Measurements from ENCODE around the gene TCTA.

The TCTA gene

DNA sequence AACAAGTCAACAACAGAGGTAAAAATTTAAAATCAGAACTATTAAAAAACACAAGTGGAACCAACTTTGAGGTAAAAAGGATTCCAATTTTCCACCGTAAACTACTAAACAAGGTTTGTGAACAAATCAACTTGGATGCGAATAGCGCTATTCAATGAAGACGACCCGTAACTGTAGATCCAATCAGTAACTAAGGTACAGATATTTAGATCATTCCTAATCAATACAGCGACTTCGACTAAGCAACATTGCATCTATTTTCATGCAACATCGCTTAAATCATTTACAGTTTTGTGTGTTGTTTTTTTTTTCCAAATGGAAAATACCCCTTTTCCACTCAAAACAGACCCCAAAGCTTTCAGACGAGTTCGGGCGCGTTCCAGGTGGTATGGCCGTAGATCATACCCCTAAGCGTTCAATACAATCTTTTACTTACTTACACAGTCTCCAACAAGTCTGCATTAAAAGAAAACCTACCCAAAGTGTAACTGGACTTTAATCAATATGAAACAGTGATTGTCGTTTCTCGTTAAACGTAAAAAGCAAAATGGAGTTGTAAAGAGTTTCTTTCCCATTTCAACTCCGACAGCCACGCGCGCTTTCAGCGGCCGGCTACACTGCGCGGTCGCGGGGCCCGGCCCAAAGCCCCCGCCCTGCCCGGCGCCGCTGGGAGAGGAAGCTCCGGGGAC, 1.2 kb upstream of the TCTA start:
- no peak for DNase-seq

DNA sequence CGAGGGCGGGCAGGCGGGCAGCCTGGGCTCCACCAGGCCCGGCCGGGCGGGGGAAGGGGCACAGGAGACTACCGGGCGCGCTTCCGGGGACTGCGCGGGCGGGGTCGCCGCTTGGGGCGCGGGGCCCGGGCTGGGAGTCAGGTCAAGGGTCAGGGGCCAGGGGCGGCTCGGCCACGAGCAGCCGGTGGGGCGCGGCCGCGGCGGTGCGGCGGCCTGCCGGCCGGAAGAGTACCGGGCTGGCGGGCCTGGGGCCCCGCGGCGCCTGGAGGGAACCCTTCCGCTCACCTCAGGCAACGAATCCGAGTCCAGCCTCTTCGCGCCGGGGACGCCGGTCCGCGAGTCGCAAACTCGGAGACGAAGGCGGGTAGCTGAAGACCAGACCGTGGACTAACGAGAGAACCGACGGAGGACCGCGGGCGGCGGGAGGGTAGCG, 672 bp upstream of the TCTA start:
- no peak for DNase-seq

DNA sequence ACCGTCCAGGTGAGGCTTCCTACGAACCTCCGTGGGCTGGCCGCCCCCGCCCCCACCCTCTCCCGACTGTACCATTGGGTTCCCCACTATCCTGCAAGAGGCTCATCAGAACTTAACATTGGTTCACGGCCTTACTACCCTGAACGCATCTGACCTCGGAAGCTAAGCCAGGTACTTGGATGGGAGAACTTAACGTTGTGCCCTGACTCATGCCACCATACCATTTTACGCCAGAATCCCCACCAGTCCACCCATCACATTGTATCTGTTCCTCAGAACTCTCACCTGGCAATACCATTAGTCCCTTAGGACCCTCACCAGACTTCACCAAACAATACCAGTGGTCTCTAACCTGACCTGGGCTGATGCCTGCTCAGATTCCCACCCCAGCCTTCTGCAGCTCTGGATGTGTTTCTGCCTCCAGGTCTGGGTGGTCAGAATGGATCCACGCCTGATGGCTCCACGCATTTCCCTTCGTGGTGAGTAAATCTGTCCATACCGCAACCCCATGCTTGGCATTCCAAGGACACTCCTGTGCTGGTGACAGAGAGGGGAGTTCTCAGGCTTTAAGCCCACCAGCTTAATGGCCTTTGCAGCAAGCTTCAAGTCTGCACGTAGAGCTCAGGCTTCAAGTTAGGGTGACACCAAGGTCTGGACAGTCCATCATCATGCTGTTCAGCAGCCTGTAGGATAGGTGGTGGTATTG, 562 bp downstream of the TCTA start:
- DNase-seq: no peak

DNA sequence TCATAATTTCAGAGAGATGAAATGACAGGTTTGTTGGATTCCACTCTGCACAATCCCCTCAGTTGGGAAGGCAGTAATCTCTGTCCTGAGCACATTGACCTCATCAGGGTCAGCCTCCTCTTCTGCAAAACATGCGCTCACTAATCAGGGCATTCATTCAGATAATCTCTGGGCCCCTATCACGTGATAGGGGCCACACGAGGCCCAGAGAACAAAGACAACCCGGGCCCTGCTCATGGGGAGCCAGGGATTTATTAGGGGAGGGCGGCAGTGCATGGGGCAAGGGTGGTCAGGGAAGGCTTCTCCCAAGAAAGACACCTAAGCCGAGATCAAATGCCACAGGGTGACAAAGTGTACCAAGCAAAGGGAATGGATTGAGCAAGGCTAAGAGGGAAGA, 1.1 kb downstream of the TCTA start:
- DNase-seq: no peak

DNA sequence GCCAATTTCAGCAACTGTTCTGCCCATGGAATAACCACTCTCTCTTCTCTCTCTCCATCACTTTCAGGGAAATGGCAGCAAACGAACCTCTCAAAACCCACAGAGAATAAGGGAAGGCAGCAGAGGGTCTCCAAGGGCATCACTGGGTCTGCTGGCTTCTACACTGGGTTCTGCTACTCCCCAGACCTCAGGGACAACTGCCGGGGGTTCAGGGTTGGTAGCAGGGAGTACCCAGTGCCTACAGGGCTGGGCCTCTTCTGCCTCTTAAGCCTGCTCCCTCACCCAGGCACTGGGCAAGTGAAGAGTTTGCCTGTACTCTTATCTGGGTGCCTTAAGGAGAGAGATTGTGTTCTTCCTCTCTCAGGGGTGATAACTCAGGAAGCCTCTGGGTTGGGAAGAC, 2.5 kb downstream of the TCTA start:
- DNase-seq: no peak

DNA sequence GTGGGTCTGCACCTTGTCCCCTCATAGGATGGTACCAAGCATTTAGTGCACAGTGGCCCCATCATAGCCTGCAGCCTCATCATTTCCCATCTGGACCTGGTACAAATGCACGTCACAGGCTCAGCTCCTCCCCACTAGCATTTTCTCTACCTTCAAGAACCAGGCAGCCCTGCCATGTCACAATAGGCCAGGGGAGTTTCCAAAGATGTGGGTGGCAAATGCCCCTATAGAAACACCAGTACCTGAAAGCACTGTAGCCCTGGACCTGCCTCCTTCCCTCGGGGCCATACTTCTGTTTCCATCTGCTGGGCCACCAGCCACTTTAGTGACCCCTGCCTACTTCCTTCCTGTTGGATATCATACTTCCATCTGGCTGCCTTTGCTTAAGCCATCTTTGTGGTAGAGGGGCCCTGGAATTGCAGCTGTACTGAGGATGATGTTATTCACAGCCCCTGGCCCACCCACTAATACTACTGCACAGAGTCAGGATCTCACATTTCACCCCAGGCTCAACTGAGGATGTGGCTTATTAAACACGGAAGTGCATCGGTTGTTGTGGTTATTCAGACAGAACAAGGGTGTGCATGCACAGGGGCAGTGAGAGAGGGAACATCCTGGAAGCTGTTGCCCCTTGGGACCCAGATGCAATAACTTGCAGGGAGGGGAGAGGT, 3.8 kb downstream of the TCTA start:
- no peak for DNase-seq

DNA sequence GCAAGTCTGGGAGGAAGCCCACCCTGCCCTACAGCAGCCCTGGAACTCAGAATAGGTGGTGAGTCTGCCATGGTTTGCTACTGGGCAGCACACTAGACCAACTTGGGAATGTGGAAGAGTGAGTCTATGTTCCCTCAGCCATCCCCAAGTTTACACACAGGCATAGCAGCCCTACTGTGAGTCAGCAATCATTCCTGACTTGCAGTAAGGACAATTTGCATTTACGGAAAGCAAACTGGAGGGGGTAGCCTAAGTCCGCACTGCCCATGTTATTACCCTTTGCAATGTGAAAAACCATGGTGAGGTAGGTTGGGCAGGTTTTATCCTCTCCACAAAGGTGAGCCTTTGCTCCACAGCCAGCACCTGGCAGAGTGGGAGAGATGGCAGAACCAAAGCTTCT, 4.6 kb downstream of the TCTA start:
- no peak for DNase-seq

DNA sequence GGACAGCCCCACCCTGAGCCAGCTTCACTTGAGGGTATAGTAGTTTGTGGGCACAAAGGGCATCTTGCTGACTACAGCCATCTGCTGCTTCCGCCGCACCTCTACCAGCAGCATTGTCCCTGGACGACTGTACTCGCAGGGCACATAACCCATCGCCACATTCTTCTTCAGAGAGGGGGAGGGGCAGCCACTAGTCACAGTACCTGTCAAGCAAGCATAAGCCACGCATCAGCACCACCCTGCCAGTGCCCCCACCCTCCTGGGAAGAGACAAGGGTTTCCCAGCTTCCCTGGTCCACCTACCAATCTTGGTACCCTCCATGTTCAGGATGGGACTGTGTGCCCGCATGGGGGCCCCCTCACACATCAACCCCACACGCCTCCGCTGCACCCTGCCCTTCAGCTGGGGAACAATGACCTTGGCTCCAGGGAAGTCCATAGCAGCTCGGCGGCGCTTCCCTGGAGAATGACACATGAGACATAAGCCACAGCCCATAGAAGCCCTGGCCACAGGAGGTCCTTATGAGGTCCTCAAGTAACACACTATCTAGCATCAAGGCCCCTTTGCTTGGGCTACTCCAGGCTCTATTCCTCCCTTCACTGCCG, 5.4 kb downstream of the TCTA start:
- DNase-seq: no peak

DNA sequence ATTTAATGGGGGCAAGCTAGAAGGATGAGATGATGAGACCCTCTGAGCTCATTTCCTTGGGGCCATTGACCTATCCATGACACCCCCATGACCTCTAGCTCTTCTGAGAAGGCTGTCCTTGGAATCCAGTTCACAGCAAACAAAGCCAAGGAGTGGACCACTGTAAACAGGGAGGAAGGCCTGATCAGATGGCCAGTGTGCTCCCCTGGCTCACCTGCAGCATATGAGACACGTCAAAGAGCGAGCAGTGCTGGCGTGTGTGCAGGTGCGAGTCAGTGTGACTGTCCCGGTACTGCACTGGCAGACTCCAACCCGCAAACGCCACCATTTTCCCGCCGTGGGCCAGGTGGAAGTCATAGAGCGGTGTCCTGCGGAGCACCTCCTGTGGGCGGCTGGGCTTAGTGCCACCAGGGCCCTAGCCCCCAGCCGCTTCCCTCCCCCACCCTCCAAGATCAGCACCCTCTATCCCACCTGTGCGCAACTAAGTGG, 9.7 kb downstream of the TCTA start:
- no peak for DNase-seq

DNA sequence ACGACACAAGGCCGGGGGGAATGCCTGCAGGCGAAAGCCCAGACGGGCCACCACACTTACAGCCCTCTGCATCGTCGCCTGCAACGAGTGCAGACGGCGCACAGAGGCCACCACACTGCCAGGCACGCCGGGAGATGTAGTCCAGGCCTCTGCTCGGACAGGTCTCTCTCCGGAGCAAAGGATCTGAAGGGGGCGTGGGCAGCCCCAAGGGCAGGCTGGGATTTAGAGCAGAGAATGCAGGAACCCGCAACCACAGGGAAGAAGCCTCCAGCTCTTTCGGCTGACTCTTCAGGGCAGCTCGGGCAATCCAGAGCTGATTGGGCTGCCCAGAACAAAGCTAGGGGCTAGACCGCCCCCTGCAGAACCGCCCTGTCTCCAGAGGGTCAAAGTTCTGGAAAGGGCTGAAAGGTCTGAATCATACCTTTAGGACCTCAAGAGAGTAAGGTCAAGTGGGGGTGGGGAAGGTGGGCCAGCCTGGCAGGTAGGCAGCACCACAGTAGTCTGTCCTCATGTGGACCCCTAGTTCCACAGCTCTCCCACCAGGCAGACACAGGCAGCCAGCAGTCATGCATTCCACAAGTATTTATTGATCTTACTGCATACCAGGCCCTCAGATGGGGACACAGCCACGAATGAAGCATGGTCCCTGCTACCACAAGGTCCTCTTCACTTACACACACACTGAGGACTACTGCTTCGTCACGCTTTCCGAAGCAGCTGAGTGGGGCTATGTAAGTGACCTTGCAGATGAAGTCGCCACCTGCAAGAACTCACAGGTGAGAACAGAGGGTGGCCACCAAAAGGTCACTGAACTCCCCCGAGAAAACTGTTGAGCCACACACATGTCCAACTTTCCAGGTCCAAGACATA, 10.4 kb downstream of the TCTA start, which contains the start of gene AMT:
AMT (minus strand) TSS at position 95 of the 870 bp plus-strand sequence; CDS start at position 72, 23 bp downstream.
- DNase-seq: no peak

DNA sequence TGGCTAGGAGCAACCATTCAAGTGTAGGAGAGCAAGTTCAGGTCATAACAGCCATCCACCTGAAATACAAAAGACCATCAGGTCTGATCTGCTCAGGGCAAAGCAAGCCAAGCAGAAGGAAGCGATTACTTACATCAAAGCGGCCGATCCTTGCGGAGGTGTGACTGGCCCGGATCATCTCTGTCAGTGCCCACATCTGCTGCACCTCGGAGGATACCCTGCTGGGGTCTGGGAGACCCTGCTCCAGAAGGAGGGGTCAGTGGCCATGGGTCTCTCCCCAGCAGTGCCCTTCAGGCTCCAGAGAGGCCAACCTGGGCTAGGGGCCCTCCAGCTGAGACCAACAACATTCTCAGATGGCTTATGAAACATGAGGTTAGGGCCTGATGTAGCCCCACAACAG, 12.6 kb downstream of the TCTA start:
- no peak for DNase-seq

DNA sequence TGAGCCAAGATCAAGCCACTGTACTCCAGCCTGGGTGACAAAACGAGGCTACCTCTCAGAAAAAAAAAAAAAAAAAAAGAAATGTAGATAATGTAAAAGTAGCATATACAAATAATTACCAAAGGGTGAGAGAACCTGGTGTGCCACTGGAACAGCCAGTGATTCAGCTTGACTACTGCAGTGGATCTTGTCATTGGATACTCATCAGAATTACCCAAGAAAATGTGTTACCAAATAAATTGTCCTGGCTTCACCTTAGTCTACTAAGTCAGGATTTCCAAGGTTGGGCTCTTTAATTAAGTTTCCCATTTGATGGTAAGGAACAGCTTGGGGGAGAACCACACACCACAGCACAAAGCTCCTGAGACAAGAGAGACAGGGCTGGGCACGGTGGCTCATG, 15.4 kb downstream of the TCTA start:
- no peak for DNase-seq

DNA sequence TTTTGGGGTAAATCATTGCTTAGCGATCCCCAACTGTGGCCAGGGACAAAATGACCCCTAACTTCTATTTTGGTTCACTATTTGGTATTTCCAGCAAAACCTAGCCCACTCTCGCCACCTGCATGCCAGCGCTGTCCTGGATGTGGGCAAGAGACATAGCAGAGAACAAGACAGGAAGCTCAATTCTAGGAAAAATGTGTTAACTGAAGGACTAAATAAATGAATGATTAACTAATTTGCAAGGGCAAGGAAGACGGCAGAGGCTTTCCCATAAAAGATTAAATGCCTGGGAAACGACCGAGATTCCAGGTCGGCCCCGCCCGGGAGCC, 16.5 kb downstream of the TCTA start:
- no peak for DNase-seq

DNA sequence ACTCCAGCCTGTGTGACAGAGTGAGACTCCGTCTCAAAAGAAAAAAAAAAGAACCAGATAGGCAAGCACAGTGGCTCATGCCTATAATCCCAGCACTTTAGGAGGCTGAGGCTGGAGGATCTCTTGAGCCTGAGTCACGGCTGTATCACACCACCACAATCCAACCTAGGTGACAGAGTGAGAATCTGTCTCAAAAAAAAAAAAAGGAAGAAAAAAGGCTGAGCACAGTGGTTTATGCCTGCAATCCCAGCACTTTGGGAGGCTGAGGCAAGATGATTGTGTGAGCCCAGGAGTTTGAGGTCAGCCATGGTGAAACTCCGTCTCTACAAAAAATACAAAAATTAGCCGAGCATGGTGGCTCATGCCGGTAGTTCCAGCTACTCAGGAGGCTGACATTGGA, 22.5 kb downstream of the TCTA start:
- DNase-seq: no peak

DNA sequence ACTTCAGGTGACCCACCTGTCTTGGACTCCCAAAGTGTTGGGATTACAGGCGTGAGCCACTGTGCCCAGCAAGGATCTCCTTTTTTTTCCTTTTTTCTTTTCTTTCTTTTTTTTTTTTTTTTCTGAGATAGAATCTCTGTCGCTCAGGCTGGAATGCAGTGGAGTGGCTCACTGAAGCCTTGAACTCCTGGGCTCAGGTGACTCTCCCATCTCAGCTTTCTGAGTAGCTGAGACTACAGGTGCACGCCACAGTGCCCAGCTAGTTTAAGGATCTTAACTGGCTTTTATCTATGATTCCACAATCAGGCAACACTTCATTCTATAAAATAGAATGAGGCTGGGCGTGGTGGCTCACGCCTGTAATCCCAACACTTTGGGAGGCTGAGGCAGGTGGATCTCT, 33.2 kb downstream of the TCTA start:
- no peak for DNase-seq

DNA sequence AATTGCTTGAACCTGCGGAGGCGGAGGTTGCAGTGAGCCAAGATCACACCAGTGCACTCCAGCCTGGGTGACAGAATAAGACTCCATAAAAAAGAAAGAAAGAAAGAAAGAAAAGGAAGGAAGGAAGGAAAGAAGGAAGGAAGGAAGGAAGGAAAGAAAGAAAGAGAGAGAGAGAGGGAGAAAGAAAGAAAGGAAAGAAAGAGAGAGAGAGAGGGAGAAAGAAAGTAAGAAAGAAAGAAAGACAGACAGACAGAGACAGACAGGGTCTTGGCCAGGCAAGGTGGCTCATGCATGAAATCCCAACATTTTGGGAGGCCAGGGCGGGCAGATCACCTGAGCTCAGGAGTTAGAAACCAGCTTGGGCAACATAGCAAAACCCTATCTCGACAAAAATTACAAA, 41.4 kb downstream of the TCTA start:
- DNase-seq: no peak

DNA sequence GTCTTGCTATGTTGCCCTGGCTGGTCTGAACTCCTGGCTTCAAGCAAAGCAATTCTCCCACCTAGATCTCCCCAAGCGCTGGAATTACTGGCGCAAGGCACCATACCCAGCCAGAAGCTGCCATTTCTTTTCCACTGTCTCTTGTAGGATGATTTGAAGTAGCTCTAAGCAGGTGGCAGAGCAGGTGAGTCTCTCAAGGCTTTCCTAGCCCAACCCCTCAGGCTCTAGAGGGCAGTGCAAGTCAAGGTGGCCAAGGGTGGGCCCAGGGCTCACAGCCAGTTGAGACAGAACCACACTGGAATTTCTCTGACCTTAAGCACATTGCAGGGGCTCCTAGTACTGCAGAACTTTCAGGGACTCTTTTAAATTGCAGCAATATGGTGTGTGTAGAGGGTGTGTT, 42.2 kb downstream of the TCTA start:
- DNase-seq: no peak

DNA sequence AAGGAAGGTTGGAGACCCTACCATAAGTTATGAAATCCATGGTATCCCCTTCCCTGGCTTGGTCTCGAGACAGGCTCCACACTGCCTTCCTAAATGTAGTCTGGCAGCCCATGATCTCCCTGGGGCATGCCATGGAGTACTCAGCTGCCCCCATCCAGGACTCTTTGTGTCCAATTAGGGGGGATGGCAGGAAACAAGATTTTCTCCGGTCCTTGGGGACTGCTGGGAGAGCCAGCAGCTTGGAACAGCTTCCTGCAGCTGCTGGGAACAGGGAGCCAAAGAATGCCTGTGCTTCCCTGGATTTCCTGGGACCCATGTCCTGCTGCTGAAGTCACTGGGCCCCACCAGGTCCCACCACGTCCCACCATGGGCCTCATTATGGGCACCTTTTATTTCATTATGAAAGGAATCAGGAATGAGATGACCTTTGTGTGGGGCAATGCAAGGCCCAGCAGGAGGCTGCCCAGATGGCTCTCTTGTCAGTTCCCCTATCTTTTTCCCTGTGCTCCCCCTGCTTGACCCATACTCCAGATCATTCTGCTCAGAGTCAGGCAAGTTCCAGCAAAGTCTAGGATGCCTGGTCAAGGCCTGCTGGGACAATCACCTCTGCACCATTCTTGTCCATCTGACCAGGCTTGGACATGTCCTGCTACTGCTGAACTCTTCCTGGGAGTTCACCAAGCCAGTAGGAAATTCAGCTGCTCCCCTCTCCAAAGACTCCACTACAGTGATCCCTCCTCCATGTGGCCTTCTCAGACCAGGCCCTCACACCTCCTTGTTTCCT, 42.9 kb downstream of the TCTA start:
- DNase-seq: no peak

DNA sequence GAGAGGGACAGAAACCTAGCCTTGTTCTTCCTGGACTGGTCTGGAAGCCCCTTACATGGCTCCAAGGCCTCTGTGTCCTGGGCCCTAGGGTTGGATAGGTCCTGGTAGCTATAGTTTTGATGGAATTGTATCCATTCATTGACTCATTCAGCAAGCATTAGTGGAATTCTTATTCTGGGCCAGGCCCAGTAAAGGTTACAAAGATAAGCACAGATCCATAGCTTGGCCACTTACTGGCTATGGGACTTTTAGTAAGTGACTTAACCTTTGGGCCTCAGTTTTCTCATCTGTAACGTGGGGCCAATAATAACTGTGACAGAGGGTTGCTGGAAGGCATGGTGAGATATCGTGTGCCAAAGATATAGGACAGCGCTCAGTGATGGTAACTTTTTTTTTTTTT, 44.2 kb downstream of the TCTA start:
- no peak for DNase-seq

DNA sequence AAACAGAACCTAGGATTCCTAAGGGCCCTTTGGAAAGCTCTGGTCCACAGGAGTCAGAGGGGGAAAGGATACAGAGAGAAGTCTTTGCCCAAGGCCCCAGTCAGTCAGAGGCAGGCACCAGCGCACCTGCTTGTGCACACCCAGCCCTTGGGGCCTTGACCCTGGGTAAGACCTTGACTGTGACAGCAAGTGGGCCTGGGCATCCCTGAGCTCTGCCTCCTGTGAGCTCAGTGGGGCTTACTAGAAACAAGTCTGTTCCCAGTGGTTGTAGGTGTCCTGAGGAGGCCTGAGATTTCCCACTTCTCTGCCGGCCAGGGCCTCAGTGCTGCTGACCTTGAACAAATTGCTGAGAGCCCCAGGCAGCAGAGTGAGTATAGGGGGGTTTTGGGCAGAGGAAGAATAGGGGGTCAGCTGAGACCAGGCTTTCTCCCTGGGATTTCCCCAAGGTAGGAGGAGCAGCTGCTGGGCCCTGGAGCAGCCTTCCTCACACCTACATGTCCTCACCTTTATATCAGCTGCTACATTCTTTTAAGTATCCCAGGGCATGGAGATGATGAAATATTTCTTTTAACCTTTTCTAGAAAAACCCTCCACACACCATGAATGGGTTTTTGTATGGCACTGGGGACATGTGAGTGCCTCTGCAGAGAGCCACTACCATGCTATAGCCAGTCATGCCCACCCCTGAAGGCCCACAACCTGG, 48.1 kb downstream of the TCTA start:
- no peak for DNase-seq

DNA sequence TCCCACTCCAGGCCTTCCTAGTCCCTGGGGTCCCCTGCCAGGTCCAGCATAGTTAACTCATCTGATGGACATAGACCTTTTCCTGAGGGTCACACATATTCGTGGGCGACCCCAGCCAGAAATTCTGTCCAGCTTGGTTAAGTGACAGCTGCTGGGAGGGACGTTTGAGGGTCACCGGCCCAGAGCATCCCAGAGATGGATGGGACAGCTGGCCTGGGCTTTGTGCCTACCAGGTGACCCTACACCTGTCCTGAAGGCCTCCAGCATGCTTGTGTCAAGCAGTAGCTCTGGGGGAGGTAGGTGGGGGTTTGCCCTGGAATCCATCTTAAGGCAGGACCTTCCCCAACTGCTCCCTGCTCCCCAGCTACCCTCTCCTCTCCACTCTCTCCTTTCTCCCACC, 48.7 kb downstream of the TCTA start:
- no peak for DNase-seq
